ENCODE results near the gene GALNT11.

Gene GALNT11

GRCh38 chr7:152120210-152120609 is 94.7 kb downstream of the GALNT11 start:
- H3K36me3 ChIP-seq, result peaks cover 80% of the 10 kb centered on the region
- TF ChIP-seq, protein P1, sequence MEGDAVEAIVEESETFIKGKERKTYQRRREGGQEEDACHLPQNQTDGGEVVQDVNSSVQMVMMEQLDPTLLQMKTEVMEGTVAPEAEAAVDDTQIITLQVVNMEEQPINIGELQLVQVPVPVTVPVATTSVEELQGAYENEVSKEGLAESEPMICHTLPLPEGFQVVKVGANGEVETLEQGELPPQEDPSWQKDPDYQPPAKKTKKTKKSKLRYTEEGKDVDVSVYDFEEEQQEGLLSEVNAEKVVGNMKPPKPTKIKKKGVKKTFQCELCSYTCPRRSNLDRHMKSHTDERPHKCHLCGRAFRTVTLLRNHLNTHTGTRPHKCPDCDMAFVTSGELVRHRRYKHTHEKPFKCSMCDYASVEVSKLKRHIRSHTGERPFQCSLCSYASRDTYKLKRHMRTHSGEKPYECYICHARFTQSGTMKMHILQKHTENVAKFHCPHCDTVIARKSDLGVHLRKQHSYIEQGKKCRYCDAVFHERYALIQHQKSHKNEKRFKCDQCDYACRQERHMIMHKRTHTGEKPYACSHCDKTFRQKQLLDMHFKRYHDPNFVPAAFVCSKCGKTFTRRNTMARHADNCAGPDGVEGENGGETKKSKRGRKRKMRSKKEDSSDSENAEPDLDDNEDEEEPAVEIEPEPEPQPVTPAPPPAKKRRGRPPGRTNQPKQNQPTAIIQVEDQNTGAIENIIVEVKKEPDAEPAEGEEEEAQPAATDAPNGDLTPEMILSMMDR (IDR thresholded peaks at IDR 0.05; ENCODE audit: low read depth, low read length), result no peak

GRCh38 chr7:152120776-152121175 is 95.3 kb downstream of the GALNT11 start:
- Histone ChIP-seq H3K36me3 (peaks cover 82% of the 10 kb centered on the region), H3K4me3 (ENCODE audit: low read depth, low read length) (no peak overlapping the region), H3K9me3 (no peaks in the 10 kb centered on the region), H3K4me1 (no peaks in the 10 kb centered on the region), H3K27me3 (no peaks in the 10 kb centered on the region)
- DNase-seq, result no peak
- TF ChIP-seq, protein P1 (IDR thresholded peaks at IDR 0.05; ENCODE audit: low read depth, low read length), result no peak

More at GRCh38 chr7:152120210-152120609, 94.7 kb downstream of the GALNT11 start:
- Histone ChIP-seq H3K4me3 (ENCODE audit: low read depth, low read length) (no peak overlapping the region), H3K4me1 (no peaks in the 10 kb centered on the region), H3K27me3 (no peaks in the 10 kb centered on the region), H3K9me3 (no peaks in the 10 kb centered on the region)
- no peak for DNase-seq

- TF ChIP-seq, protein P1 (IDR thresholded peaks at IDR 0.05; ENCODE audit: low read depth, low read length), result no peak
- Histone ChIP-seq H3K9me3 (no peaks in the 10 kb centered on the region), H3K4me1 (no peaks in the 10 kb centered on the region), H3K4me3 (ENCODE audit: low read depth, low read length) (no peak overlapping the region), H3K27me3 (no peaks in the 10 kb centered on the region), H3K36me3 (peaks cover 83% of the 10 kb centered on the region)
- no peak for DNase-seq
These were observed 96.0 kb downstream of the GALNT11 start for GRCh38 chr7:152121432-152121831.

GRCh38 chr7:152122540-152122939 is 97.1 kb downstream of the GALNT11 start:
- TF ChIP-seq, protein P1 (IDR thresholded peaks at IDR 0.05; ENCODE audit: low read depth, low read length), result no peak
- no peak for DNase-seq
- Histone ChIP-seq H3K4me3 (ENCODE audit: low read depth, low read length) (no peak overlapping the region), H3K4me1 (no peaks in the 10 kb centered on the region), H3K36me3 (peaks cover 73% of the 10 kb centered on the region), H3K27me3 (no peaks in the 10 kb centered on the region), H3K9me3 (no peaks in the 10 kb centered on the region)

DNA sequence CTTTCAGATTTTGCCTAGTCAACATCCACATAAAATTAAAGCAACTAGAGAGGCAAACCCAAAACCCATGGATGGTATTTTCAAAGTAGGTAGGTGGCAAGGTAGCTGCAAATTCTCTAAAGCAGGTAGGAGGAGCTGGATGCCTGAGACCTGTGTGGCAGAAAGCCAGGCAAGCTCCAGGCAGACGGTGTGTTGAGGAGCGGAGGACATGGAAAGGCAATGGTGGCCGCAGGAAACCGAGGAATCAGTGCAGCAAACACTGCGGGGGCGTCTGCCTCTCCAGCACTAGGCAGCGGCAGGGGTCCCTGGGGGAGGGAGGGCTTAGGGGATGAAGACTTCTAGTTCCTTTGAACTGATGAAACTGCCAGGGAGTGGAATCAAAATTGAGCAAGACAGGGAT is 101.3 kb downstream of the GALNT11 start:
- Histone ChIP-seq H3K27me3 (no peaks in the 10 kb centered on the region), H3K9me3 (no peaks in the 10 kb centered on the region), H3K36me3 (peaks cover 62% of the 10 kb centered on the region), H3K4me3 (ENCODE audit: low read depth, low read length) (no peak overlapping the region), H3K4me1 (no peaks in the 10 kb centered on the region)
- no peak for DNase-seq
- TF ChIP-seq, protein P1 (IDR thresholded peaks at IDR 0.05; ENCODE audit: low read depth, low read length), result no peak

GRCh38 chr7:152127229-152127628 is 101.8 kb downstream of the GALNT11 start:
- no peaks in the 10 kb centered on the region for H3K27me3 ChIP-seq
- DNase-seq, result no peak
- peaks cover 63% of the 10 kb centered on the region for H3K36me3 ChIP-seq
- H3K4me1 ChIP-seq, result no peaks in the 10 kb centered on the region
- no peaks in the 10 kb centered on the region for H3K9me3 ChIP-seq
- TF ChIP-seq, protein P1 (IDR thresholded peaks at IDR 0.05; ENCODE audit: low read depth, low read length), result no peak
- no peak overlapping the region for H3K4me3 ChIP-seq (ENCODE audit: low read depth, low read length)
